Renal pelvis (tissue), 12 donors: ENCODE measurements around the gene CLN3. TPM values are rescaled to one million over a fixed set of nuclear protein-coding genes. Genes with fewer than 3 reads are reported as not detected.
"Not testable (repeated sequence)": the region's sequence is repeated elsewhere in the genome, so short reads cannot be mapped to it uniquely, and the experiment has no call there.

Experiments
- DNase-seq: peaks from one replicate; pipeline ENCODE4 v3.0.0-alpha.2; 2013
- long read RNA-seq, 16 experiments: transcript quantifications; one replicate each; lab custom pipeline, GENCODE V29; 2026
- polyA plus RNA-seq, 3 donors: library from polyadenylated mRNA; unstranded; fragments of 120-200 nt; gene quantifications; one replicate each; pipeline ENCODE4 v1.2.1, GENCODE V29; 2013; ENCODE audit not compliant: insufficient read length in 3 of 3

The CLN3 gene
- polyA plus RNA-seq, result 10 to 100 TPM; 31.5 to 41.8 (median 37.9) TPM
- long read RNA-seq, donor 1, transcript CLN3-244 (16 exons, 3,832 nt), result major isoform, 11 of 14 reads
- long read RNA-seq, donor 1, partial matches to known transcripts, result 0 of 14 reads
- long read RNA-seq, donor 1, other reads (novel, unspliced or antisense), result 0 of 14 reads
- long read RNA-seq, donor 2, partial matches to known transcripts, result 0 of 9 reads
- long read RNA-seq, donor 2, other reads (novel, unspliced or antisense), result 0 of 9 reads
- long read RNA-seq, donor 3, partial matches to known transcripts, result 0 of 5 reads
- long read RNA-seq, donor 3, other reads (novel, unspliced or antisense), result 0 of 5 reads
- long read RNA-seq, donor 4, transcript CLN3-244 (16 exons, 3,832 nt), result major isoform, 7 of 13 reads
- long read RNA-seq, donor 4, partial matches to known transcripts, result 0 of 13 reads
- long read RNA-seq, donor 4, other reads (novel, unspliced or antisense), result 0 of 13 reads
- long read RNA-seq, donor 5, partial matches to known transcripts, result 0 of 4 reads
- long read RNA-seq, donor 5, other reads (novel, unspliced or antisense), result 0 of 4 reads
- long read RNA-seq, donor 6, partial matches to known transcripts, result 0 of 11 reads
- long read RNA-seq, donor 6, other reads (novel, unspliced or antisense), result 0 of 11 reads
- long read RNA-seq, donor 7, transcript CLN3-244 (16 exons, 3,832 nt), result major isoform, 5 of 11 reads
- long read RNA-seq, donor 7, transcript CLN3-205 (15 exons, 1,876 nt), result major isoform, 5 of 11 reads
- long read RNA-seq, donor 7, partial matches to known transcripts, result 0 of 11 reads
- long read RNA-seq, donor 7, other reads (novel, unspliced or antisense), result 0 of 11 reads
- long read RNA-seq, donor 8, partial matches to known transcripts, result 0 of 3 reads
- long read RNA-seq, donor 8, other reads (novel, unspliced or antisense), result 0 of 3 reads
- long read RNA-seq, donor 9, transcript CLN3-244 (16 exons, 3,832 nt), result major isoform, 5 of 10 reads
- long read RNA-seq, donor 9, partial matches to known transcripts, result 0 of 10 reads
- long read RNA-seq, donor 9, other reads (novel, unspliced or antisense), result 0 of 10 reads
- long read RNA-seq, donor 10, transcript CLN3-244 (16 exons, 3,832 nt), result major isoform, 6 of 11 reads
- long read RNA-seq, donor 10, partial matches to known transcripts, result 0 of 11 reads
- long read RNA-seq, donor 10, other reads (novel, unspliced or antisense), result 0 of 11 reads
- long read RNA-seq, donor 11, partial matches to known transcripts, result 0 of 4 reads
- long read RNA-seq, donor 11, other reads (novel, unspliced or antisense), result 0 of 4 reads
- long read RNA-seq, donor 12, transcript CLN3-244 (16 exons, 3,832 nt), result major isoform, 6 of 11 reads
- long read RNA-seq, donor 12, partial matches to known transcripts, result 0 of 11 reads
- long read RNA-seq, donor 12, other reads (novel, unspliced or antisense), result 0 of 11 reads
- long read RNA-seq, donor 13, partial matches to known transcripts, result 0 of 1 reads
- long read RNA-seq, donor 13, other reads (novel, unspliced or antisense), result 0 of 1 reads
- long read RNA-seq, donor 14, result 0 reads
- long read RNA-seq, donor 15, result 0 reads
- long read RNA-seq, donor 16, transcript CLN3-205 (15 exons, 1,876 nt), result minor isoform, 6 of 17 reads
- long read RNA-seq, donor 16, transcript CLN3-244 (16 exons, 3,832 nt), result major isoform, 8 of 17 reads
- long read RNA-seq, donor 16, partial matches to known transcripts, result 0 of 17 reads
- long read RNA-seq, donor 16, other reads (novel, unspliced or antisense), result 0 of 17 reads

- DNase-seq, result peak; percentile 95
These were observed at the start of gene CLN3 for GRCh38 chr16:28491970-28492474. TSS of gene CLN3 (minus strand) at chr16:28492074. CDS start at chr16:28491759, 315 bp downstream.

GRCh38 chr16:28540346-28540745 is 48.5 kb upstream of the CLN3 start:
- no peak for DNase-seq

- DNase-seq, result peak; percentile 60
These were observed 47.1 kb upstream of the CLN3 start, which contains the start of gene NUPR1 for GRCh38 chr16:28538733-28539596. TSS of gene NUPR1 (minus strand) at chr16:28538974. CDS start at chr16:28538907, 67 bp downstream.

GRCh38 chr16:28537964-28538732 is 46.3 kb upstream of the CLN3 start:
- DNase-seq, result no peak

GRCh38 chr16:28537076-28537475 is 45.2 kb upstream of the CLN3 start:
- no peak for DNase-seq

- DNase-seq, result no peak
These were observed 42.9 kb upstream of the CLN3 start for GRCh38 chr16:28534542-28535373.

GRCh38 chr16:28532940-28533647 is 41.2 kb upstream of the CLN3 start:
- DNase-seq, result no peak

GRCh38 chr16:28531777-28532744 is 40.2 kb upstream of the CLN3 start:
- DNase-seq, result no peak

GRCh38 chr16:28529124-28529523 is 37.2 kb upstream of the CLN3 start:
- DNase-seq, result no peak

GRCh38 chr16:28528463-28528867 is 36.6 kb upstream of the CLN3 start:
- DNase-seq, result no peak

GRCh38 chr16:28527985-28528384 is 36.1 kb upstream of the CLN3 start:
- no peak for DNase-seq

- not testable (repeated sequence) for DNase-seq
These were observed 35.4 kb upstream of the CLN3 start for GRCh38 chr16:28527100-28527785.

- no peak for DNase-seq
These were observed 34.6 kb upstream of the CLN3 start for GRCh38 chr16:28526201-28527099.

- DNase-seq, result no peak
These were observed 32.9 kb upstream of the CLN3 start for GRCh38 chr16:28524681-28525171.
